ENCODE data around the gene ERAL1.

ERAL1 gene

GRCh38 chr17:28878158-28878910 is 23.5 kb downstream of the ERAL1 start:
- no peak for TF ChIP-seq CTCF (IDR thresholded peaks at IDR 0.05)

GRCh38 chr17:28878981-28879380 is 24.2 kb downstream of the ERAL1 start:
- TF ChIP-seq CTCF (IDR thresholded peaks at IDR 0.05), result peak; percentile 44

GRCh38 chr17:28879886-28880571 is 25.2 kb downstream of the ERAL1 start:
- TF ChIP-seq CTCF (IDR thresholded peaks at IDR 0.05), result no peak

- no peak for TF ChIP-seq CTCF (IDR thresholded peaks at IDR 0.05)
Observed at GRCh38 chr17:28880572-28880945, 25.7 kb downstream of the ERAL1 start.

- no peak for TF ChIP-seq CTCF (IDR thresholded peaks at IDR 0.05)
Observed at GRCh38 chr17:28881533-28882056, 26.8 kb downstream of the ERAL1 start.

GRCh38 chr17:28882154-28882895 is 27.5 kb downstream of the ERAL1 start:
- no peak for TF ChIP-seq CTCF (IDR thresholded peaks at IDR 0.05)

GRCh38 chr17:28883967-28884702 is 29.3 kb downstream of the ERAL1 start:
- TF ChIP-seq CTCF (IDR thresholded peaks at IDR 0.05), result no peak
